GM18517 (cell line): ENCODE results near the gene DNAJC11.
"Not testable (repeated sequence)": the region's sequence is repeated elsewhere in the genome, so short reads cannot be mapped to it uniquely, and the experiment has no call there.

Experiments used
- ATAC-seq: cut with Tn5 transposase; IDR thresholded peaks from one replicate; pipeline ENCODE4 v1.9.1; 2021; ENCODE audit warnings: mild to moderate bottlenecking, moderate library complexity; ENCODE audit not compliant: unreplicated experiment

Gene DNAJC11

GRCh38 chr1:6695868-6696267 is 5.7 kb downstream of the DNAJC11 start:
- no peak for ATAC-seq

GRCh38 chr1:6694121-6694713 is 7.4 kb downstream of the DNAJC11 start:
- no peak for ATAC-seq

GRCh38 chr1:6692956-6693355 is 8.7 kb downstream of the DNAJC11 start:
- no peak for ATAC-seq

DNA sequence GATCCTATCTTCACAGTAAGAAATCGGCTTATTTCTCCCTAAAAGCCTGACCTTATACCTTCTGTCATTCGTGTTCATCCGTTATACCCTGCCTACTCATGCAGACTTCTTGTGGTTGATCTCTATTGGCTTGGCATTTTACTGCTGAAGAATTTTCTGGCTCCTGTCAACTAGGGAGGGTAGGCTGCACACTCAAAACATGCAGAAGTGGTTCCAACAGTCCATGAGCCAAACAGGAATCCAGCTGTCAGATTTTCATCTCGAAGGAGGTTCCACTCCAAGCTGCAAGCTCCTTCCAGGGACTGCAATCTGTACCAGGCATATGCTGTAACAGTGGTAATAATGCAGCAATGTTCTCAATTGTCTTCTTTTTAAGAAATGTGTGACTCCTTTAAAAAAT is 10.1 kb downstream of the DNAJC11 start:
- no peak for ATAC-seq

GRCh38 chr1:6690186-6690585 is 11.4 kb downstream of the DNAJC11 start:
- ATAC-seq: no peak

GRCh38 chr1:6688757-6689156 is 12.9 kb downstream of the DNAJC11 start:
- ATAC-seq: no peak

DNA sequence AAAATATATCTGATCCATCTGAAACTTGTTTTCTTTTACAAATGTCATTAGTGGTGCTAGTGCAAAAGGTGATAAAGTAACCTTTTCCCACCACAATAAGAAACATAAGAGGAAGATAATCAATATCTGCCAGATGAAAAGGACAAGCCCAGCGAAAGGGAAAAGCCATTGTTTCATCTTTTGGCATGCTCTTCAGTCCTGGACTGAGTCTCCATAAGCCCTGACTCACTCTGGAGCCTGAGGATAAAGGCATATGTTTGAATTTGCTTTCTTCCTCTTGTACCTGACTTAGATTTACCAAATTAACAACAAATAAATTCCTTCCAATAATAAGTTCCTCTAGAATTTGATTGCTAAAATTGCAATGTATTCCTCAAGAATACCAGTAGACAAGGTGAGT is 13.6 kb downstream of the DNAJC11 start:
- no peak for ATAC-seq

GRCh38 chr1:6686294-6686693 is 15.3 kb downstream of the DNAJC11 start:
- no peak for ATAC-seq

DNA sequence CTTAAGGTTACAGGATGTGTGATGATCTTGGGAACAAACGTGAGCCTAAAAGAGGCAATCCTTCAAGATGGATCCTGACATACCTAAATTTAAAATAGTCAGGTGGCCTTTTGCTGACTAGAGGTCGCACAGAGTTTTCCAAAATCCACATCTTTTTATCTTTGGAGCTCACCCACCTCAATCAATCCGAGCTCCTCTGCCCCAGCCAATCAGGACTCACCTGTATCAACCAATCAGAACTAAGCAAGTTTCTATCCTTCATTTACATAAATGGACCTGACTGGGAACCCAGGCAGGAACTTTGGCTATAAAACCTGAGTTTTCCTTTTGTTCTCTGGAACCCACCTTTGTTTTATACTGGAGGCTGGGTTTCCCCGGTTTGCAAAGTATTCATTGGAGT is 16.2 kb downstream of the DNAJC11 start:
- ATAC-seq: no peak

- ATAC-seq: no peak
Measured at GRCh38 chr1:6683434-6683833, 18.2 kb downstream of the DNAJC11 start.

GRCh38 chr1:6675941-6676340 is 25.7 kb downstream of the DNAJC11 start:
- no peak for ATAC-seq

- no peak for ATAC-seq
Measured at GRCh38 chr1:6674771-6675170, 26.8 kb downstream of the DNAJC11 start.

DNA sequence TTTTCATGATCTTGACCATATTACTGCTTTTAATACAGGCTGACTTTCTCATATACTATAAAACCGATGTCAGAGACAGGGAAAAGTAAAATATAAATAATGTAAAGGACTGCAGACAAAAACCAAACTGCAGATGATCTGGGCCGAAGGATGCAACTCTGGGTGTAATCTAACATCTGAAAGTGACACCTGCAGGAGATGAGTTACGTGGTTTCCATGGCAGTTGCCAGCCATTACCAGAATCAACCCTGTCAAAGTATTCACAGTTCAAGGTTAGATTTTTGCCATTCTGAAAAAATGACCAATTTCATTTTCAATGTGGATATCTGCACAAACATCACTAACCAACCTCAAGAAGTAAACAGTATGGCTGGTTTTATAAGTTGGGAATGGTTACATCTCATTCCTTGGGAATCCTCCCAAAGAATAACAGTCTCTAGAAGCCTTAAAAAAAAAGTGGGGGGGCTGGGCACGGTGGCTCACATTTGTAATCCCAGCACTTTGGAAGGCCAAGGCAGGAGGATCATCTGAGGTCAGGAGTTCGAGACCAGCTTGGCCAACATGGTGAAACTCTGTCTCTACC is 27.7 kb downstream of the DNAJC11 start:
- ATAC-seq: no peak

GRCh38 chr1:6672558-6672957 is 29.1 kb downstream of the DNAJC11 start:
- ATAC-seq: no peak

GRCh38 chr1:6668503-6668902 is 33.1 kb downstream of the DNAJC11 start:
- no peak for ATAC-seq

- no peak for ATAC-seq
Measured at GRCh38 chr1:6667139-6667538, 34.5 kb downstream of the DNAJC11 start.

- ATAC-seq: no peak
Measured at GRCh38 chr1:6666696-6667095, 34.9 kb downstream of the DNAJC11 start.

DNA sequence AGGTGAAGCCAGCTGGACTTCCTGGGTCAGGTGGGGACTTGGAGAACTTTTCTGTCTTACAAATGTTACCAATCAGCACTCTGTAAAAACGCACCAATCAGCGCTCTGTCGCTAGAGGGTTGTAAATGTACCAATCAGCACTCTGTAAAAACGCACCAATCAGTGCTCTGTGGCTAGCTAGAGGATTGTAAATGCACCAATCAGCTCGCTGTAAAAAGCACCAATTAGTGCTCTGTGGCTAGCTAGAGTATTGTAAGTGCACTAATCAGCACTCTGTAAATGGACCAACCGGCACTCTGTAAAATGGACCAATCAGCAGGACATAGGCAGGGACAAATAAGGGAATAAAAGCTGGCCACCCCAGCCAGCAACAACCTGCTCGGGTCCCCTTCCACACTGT is 39.1 kb downstream of the DNAJC11 start:
- ATAC-seq: not testable (repeated sequence)

DNA sequence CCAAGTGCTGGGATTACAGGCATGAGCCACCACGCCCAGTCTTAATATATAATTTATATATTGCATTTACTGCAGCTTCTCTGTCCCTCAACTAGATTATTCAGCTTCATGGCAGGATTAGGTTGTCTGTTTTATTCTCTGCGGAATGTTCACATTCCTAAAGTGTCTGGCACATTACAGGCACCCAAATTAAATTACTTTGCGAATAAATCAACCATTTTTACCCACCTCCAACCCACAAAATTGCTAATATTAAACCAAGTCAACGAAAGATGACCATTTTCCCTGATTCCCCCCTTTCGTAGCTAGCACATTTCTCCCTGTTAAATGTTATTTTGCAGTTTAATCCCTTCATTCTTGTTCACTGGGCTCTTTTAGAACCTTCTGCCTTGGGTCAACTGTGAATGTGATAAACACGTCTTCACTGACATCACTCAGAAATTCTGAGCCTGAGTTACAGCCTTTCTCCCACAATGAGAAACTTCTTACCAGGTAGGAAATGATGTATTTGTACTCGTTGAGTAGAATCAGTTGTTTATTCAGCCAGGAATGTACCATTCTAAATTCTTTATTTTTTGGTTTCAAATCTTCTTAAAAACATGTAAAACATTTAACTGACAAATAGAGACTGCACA is 41.1 kb downstream of the DNAJC11 start:
- no peak for ATAC-seq

- no peak for ATAC-seq
Measured at GRCh38 chr1:6658359-6659060, 43.1 kb downstream of the DNAJC11 start.

GRCh38 chr1:6657138-6657537 is 44.5 kb downstream of the DNAJC11 start:
- no peak for ATAC-seq
